Fibroblast of upper back skin (primary cell): ENCODE data around the gene ZNF385D.
"Not testable (repeated sequence)": the region's sequence is repeated elsewhere in the genome, so short reads cannot be mapped to it uniquely, and the experiment has no call there.

Experiments
- DNase-seq: peaks from one replicate; pipeline ENCODE4 v3.0.0-alpha.2; 2013

ZNF385D gene

DNA sequence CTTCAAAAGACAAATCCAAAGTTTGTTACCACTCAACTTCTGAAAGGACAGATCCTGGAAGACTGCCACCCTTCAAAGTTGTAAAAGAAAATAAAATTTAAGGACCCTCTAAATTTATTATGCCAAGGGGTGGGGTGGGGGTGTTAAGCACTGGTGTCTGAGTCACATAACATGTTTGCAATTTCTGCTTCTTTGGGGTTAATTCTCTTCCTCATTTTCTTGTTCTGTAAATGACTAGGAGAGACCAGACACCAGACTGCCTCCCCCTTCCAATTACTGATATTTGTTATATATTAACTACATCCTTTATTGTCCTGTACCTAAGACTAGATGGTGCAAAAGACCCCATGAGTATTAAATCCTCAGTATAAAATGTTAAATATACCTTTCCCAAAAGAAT is 242.8 kb downstream of the ZNF385D start:
- DNase-seq, result no peak

DNA sequence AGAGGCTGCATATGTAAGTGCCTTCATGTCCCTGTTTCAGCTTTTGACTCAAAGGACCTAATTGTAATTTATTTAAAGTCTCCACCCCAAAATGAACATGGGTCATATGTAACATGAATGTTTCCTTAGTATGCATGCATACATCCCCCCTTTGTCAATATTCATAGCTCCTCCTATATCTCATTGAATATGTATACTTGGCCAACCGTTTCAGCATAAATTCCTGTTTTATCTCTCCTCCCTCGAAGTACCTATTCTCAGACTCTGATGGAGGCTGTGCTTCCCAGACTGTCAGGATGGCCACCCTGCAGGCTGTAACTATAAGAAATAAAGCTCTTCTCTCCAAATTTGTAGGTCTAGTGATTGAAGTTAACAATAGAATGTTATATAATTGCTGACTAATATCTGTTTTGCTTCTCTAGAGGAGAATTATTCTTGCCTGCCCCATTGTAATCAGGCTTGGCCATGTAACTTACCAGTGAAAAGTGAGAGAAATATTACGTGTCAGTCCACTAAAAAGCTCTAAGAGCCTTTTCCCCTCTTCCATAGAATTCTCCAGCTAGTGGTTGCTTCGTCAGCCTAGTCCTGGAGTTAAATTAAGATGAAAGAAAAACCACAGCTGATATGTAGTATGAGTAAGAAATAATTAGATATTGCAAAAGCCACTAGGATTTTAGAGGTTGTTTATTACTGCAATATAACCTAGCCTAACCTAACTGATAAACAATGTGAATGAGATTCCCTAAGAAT is 245.1 kb downstream of the ZNF385D start:
- DNase-seq, result no peak

DNA sequence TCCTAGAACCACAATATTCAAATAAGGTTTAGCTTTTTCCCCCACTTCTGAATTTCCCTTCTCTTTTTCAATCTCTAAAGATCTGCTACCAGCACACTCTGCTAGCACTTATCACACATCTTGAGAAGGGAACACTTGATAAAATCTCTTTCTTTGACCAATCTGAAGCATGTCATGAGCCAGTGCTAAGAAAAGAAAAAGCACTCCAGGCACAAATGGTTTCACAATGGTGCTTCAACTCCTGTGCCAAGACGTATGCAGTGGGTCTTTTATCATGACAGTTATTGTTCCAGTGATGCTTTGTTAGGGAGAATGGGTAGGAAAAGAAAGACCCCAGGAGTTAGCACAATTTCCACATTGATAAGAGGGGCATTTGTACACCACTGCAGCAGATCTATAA is 248.4 kb downstream of the ZNF385D start:
- DNase-seq, result no peak

DNA sequence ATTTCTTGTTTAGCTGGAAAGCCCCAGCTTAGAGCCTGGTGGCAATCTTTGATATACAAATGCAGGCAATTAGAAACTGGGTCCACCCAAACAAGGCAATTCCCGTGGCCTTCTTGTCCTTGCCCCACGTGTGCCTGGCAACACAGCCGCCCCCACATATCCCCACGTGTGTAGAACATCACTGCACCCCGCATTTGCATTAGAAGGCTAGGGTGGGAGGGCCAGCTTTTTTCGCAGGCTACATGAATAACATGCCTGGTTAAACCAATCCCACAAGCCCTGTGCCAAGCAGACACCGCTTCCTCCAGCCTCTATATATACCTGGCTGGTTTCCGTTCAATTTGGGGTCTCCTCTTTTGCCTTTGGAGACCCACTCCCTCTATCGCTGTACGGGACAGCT is 250.2 kb downstream of the ZNF385D start:
- DNase-seq, result no peak

DNA sequence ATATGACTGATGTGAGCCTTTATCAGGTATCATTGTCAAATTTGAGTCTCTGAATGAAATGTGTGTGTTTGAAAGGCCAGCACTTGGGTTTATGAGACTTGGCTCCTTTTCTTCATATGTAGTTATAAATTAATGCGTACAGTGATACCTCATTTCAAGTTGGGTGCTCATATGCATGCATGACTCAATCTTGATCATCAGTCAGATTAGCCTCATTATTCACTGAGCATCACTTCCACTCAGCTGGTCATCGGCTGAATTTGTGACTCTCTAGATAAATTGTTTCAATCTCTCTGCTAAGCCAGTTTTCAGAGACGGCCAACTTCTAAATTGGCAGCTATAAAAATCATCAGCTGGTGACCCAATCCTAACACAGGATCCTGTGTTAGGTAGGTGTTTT is 260.3 kb downstream of the ZNF385D start:
- not testable (repeated sequence) for DNase-seq

DNA sequence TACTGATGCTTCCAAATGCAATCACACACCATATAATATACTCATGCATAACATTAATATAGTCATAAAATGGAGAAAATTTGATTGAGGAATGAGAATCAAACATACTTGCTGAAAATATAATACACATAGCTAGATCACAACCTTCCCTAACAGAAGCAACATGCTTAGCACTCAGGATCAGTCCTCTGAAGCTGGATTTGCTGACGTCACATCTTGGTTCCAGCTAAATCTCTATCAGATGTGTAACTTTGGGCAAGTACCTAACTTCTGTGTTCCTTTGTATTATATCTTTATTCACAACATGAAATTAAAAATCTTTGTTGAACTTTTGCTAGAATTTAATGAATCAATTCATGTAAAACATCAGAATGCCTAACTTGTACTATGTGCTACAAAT is 263.5 kb downstream of the ZNF385D start:
- DNase-seq, result no peak

DNA sequence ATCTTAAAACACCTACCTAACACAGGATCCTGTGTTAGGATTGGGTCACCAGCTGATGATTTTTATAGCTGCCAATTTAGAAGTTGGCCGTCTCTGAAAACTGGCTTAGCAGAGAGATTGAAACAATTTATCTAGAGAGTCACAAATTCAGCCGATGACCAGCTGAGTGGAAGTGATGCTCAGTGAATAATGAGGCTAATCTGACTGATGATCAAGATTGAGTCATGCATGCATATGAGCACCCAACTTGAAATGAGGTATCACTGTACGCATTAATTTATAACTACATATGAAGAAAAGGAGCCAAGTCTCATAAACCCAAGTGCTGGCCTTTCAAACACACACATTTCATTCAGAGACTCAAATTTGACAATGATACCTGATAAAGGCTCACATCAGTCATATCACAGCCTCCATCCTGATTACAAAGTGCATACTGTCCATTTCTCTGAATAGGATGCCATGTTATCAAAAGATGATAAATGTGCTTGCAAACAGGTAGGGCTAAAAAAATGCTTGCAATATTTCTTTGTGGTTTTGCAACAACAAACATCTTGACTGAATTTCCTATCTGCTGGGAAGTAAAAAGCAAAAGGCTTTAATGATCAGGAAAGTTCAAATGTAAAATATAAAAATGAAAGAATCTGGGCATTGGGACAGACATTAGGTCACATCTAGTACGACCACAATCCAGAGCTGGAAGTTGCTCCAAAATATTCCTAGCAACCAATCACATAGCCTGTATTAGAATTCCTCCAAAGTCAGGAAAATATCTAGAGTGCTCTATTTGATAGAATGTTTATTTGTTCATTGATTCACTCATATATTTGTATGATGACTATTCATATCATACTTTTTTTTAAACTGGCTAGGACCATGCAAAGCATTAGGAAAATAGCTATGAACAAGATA is 264.7 kb downstream of the ZNF385D start:
- peak; percentile 26 for DNase-seq

DNA sequence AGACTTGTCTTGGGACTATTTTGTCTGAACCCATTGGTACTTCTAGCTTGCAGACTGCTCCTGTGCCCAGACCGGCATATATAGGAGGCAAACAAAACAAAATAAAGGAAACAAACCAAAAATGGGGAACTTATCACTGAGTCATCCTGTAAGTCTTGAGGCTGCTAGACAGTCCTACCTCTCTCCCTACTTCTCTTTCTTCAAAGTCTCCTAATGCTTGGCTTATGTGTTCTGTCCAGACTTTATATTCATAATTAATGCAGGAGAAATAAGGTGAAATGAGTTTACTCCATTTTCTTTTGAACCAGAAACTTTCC is 266.2 kb downstream of the ZNF385D start:
- no peak for DNase-seq

DNA sequence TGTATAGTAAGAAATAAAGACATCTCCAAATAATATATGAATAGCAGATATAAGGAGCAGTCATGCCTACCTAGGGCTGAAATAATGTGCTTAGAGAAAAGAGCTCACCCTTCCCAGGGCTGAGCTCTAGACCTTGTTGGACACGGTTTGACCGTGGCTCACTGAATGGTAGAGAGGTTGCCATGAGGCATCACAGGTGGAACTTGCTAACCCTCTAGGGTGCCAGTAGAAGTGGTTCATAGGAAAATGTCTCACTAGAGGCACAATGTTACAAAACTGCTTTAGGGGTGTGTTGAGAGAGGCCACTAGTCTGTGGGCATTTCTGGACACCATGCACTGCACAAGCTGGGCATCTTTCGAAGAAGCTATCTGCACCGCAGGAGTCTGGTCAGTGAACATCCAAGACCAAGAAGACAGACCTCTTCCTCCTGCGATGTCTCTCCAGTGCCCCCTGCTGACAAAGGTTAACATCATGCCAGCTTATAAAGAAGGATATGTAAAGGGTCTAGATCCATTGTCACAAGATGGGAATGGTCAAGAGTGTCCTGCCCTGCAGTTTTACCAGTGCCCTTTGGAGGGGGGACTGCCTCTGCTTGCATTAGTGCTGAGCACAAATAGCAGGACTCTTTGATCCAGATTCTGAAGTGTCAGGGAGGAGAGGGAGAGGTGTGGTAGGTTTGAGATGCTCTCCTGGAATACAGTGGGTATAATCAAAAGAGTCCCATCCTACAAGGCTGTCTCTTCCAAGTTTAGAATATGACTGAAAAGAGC is 266.8 kb downstream of the ZNF385D start:
- peak; percentile 83 for DNase-seq

DNA sequence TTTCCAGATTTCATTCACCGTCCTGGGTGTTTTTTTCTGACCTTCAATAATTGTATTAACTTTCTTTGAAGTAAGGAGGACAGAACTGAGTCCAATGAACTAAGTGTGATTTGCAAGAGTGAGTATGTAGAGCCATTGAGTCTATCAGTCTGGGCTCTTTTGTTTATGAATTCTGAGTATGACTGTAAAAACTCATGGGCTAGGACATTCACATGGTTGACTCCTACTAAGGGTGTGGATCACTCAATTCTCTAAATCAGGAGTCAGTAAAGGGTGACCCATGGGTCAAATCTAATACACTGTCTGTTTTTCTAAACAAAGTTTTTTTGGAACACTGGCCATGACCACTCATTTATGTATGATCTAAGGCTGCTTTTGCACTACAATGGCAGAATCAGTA is 269.0 kb downstream of the ZNF385D start:
- no peak for DNase-seq

DNA sequence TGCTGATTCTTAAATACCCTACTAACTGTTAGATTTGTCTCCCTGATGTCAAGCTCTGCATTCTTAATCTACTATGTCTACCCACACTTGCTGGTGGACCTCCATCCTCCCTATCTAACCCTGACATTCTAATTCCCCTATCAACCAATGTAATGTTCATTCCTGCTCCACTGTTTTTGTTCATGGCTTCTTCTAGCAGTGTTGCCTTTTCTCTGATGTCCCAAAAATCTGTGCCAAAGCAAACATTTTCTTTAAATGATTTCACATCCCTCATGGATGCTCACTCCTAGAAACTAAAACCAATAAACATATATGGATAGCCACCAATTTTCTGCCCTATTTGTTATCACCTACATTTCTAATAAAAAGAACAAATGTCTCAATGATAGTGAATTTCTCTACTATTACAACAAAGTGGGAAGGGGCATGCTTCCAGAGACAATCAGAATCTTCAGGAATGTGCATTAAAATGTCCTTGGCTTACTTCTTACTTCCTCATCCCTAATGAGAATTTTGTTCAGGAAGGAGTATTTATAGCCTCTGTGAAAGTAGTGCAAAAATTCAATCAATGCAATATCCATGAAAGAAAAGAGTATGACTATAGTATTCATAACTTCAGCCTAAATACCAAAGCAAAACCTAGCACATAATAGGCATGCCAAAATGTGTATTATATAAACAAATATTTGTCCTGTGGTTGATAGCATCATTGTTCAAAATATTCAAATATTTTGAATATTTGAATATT is 273.3 kb downstream of the ZNF385D start:
- DNase-seq, result peak; percentile 70

DNA sequence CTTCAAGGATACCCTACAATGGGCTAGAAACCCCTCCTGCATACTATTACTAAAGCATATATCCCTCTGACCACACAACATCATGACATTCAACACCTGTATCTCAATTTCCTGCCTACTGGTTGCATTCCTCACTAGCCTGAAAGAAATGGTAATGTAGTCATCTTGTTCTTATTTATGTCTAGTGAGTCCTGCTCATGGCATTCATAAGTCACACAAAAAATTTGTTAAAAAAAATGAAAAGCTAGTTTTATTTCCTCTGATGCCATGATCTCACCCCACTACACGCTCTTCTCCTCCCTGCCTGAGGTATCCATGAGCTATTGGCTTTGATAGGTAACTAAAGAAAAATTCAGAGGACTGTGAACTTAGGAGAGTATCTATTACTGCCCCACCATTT is 284.5 kb downstream of the ZNF385D start:
- DNase-seq, result peak; percentile 54

DNA sequence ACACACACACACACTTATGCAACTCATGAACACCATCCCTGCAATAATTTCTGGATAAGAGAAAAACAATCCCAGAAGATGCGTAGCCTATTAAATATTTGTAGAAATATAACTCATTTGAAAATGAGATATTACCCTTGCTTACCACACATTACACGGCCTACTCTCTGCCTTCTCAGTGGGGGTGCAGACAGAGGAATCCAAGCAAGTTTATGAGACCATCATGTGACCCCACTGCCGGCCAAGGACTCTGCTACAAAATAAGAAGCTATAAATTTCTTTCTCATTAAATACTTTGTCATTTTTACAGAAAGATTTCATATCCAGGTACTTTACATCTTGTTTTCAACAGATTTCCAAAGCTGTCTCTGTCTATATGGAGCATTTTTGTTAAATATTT is 286.3 kb downstream of the ZNF385D start:
- DNase-seq, result peak; percentile 62

DNA sequence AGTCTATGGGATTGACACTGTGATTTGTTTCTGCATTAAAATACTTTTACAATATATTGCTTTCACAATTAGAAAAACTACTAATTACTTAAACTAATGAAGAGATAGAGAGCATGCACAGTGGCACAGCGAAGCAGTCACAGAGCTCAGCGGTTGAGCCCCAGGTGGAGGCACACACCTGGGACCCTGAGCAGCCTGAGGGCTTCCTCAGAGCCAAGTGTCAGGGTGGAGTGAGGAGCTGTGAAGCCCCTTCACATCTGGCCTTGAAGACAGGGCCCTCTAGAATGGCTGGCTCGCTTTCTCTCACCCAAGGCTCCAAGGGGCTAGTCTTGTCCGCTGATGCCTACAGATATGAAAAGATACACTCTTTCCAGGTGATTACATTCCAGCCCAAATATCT is 287.7 kb downstream of the ZNF385D start:
- DNase-seq, result no peak

DNA sequence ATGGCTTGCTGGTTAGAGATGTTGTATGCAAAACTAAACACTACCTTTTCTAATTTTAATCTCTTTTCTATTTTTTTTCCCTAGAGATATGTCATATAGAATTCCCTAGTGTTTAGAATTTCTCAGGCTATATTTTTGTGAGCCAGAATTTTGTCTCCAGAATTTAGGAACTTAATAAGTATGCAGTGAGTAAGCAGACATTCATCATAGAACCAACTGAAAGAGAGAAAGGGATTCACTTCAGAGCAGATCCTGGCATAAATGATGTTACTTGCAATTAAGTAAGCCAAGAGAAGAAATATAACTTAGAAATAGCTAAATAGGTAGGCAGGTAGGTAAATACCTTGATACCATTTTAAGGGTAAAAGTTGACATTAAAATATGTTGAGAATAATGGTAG is 288.9 kb downstream of the ZNF385D start:
- peak; percentile 52 for DNase-seq

DNA sequence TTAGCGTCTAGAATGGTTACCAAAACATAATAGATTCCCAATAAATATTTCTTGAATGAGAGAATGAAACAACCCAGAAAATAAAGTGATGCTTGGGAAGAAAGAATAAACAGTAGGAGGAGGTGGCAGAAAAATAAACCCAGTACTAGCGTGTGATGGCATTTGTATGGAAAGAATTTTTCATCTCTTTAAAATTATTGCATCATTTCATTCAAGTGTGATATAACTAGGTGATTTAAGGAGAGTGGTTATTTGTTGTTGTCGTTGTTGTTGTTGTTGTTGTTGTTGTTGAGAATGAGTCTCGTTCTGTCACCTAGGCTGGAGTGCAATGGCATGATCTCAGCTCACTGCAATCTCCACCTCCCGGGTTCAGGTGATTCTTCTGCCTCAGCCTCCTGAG is 293.9 kb downstream of the ZNF385D start:
- no peak for DNase-seq

DNA sequence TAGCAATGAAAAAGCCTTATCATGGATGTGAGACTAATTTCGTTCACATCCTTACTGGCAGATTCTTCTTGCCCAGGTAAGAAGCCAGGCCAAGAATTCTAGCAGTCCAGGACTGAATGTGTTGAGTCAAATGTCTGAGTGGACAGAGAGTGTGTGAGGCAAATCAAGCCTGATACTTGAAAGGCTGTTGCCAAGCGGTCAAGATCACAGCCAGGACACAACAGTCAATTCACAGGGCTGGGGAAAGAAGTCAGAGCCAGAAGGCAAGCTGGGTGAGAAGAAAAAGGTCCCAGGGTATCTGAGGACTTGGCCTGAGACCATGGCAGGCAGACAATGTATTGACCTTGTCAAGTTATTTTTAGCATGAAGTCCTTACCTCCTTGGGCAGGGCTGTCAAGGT is 301.3 kb downstream of the ZNF385D start:
- no peak for DNase-seq

DNA sequence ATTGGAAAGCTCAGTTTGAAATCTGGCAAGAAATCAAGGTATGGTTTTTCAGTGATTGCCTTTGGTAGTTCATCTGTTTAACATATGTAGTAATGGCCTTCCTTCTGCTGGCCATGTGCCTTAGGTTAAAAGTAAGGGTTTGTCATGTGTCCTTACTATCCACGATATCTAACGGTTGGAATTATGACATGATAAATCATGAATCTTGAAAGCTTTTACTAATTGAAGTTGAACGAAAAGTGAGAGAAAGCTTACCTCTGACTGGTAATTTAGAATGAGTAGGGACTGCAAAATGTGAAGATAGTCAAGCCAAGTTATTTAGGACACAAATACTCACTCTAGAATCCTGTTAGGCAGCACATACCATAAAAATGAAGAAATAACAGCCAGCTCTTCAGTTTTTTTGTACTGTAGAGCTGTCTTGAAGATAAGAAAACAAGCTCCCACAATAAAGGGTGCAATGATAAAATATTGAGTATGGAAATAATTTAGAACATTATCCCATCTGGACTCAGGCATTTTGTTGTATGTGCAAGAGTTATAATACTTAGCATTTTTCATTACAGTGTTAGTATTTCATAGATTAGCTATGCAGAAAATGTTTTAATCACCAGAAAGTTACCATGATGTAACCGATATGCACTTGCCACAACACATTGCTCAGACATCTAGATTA is 303.4 kb downstream of the ZNF385D start:
- DNase-seq, result peak; percentile 80

DNA sequence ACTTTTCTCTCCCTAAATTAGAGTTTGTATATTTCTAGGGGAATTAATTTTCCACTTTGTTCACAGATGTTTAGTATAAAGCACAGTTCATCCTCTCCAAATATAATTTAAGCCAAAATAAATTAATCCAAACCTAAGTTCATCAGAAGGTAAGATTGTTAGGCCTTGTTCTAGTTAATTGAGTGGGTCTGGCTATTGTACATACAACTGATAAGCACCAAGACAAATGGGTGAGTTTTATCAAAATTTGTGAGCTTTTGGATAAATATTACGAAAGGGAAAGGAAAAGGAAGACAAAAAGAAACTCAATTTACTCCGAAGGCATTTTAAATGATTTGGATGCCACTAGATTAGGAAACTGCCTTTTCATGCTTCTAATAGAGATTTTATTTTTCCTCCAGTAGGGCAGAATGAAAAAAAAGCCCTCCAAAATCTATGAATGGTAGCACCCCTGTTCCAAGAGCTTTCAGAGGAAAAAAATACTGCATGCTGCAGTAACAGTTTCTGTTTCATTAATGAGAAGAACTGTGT is 304.0 kb downstream of the ZNF385D start:
- DNase-seq, result no peak

DNA sequence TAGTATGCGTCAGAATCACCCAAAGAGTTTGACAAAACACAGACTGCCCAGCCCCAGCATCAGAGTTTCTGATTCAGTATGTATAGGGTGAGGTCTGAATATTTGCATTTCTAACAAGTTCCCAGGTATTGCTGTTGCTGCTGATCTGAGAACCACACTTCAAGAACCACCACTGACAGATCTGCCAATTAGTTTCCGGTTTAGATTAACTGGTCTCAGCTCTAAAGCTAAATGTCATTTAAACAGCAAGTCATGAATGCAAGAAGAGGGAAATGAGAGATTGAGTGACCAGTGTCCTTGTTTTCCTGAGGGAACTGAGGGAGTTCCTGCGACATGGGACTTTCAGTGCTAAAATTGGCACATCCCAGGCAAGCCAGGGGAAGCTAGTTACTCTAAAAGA is 305.0 kb downstream of the ZNF385D start:
- DNase-seq, result no peak

DNA sequence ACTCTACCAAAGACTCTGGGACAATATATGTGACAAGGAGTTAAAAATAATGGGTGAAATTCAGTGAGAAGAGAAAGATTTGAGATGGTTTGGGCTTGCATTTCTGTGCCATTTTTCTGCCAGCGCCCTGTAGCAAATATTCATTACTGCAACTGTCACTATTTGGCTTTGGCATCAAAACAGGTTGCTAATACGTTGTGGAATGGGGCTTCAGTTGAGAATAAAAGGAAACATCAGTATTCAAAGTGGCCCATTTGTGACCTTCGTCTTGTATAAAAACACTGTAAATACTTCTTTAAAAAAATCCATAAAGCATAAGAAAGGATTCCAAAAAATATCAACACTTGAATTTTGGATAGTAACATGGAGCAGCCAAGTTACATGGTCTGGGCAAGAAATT is 309.2 kb downstream of the ZNF385D start:
- DNase-seq, result no peak

DNA sequence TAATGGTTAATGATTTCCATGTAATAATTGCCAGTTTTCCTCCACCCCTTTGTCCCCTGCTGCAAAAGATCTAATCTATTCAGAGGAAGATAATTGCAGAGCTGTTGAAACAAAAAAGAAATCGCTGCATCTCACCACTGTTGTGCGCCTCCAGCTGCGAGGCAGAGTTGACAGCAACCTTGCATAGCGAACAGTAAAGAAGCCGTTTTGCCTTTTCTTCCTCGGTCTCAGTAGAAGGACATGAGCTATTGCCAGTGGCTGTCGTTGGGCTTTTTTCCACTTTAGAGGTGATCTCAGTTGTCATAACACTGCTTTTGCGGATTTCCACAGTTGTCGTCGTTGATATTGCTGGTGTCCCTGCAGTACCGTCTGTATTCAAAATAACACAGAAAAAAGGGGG is 314.2 kb downstream of the ZNF385D start:
- DNase-seq, result no peak
